Activated CD8-positive, alpha-beta memory T cell treated with anti-CD3 and anti-CD28 coated beads for 36 hours (primary cell): ENCODE data around the gene PKNOX2. TPM values are rescaled to one million over a fixed set of nuclear protein-coding genes. Genes with fewer than 3 reads are reported as not detected.

Source experiments
- CTCF ChIA-PET: fragments of 350-600 bp; sonication (Branson Sonifier 250); formaldehyde crosslinking; loops from one replicate; lab custom pipeline; 2021; ENCODE audit warnings: antibody characterized with exemption; lab: Charles Lee
- POLR2A ChIA-PET: fragments of 350-600 bp; sonication (Branson Sonifier 250); formaldehyde crosslinking; loops from one replicate; lab custom pipeline; 2021; ENCODE audit warnings: antibody characterized with exemption; lab: Charles Lee
- total RNA-seq, 2 experiments: library from RNA; stranded (reverse); gene quantifications; one replicate each; pipeline ENCODE4 v1.2.3, GENCODE V29; 2021

PKNOX2 gene
- total RNA-seq, 2 experiments from 2014 or later: not detected

- ChIA-PET POLR2A (no interaction called here), CTCF (no interaction called here)
Measured at GRCh38 chr11:125290263-125290662, 125.7 kb downstream of the PKNOX2 start.

GRCh38 chr11:125292100-125292499 is 127.5 kb downstream of the PKNOX2 start:
- CTCF ChIA-PET: no interaction called here
- POLR2A ChIA-PET: no interaction called here

- POLR2A ChIA-PET: no interaction called here
- CTCF ChIA-PET: no interaction called here
Measured at GRCh38 chr11:125293596-125293995, 129.0 kb downstream of the PKNOX2 start.

- ChIA-PET CTCF (no interaction called here), POLR2A (no interaction called here)
Measured at GRCh38 chr11:125295931-125296330, 131.4 kb downstream of the PKNOX2 start.

- POLR2A ChIA-PET: no interaction called here
- CTCF ChIA-PET: no interaction called here
Measured at GRCh38 chr11:125297346-125297915, 132.9 kb downstream of the PKNOX2 start.

GRCh38 chr11:125299061-125299615 is 134.6 kb downstream of the PKNOX2 start:
- POLR2A ChIA-PET: no interaction called here
- CTCF ChIA-PET: no interaction called here

- ChIA-PET POLR2A (no interaction called here), CTCF (no interaction called here)
Measured at GRCh38 chr11:125299821-125300220, 135.3 kb downstream of the PKNOX2 start.

GRCh38 chr11:125300791-125301218 is 136.3 kb downstream of the PKNOX2 start:
- CTCF ChIA-PET: no interaction called here
- POLR2A ChIA-PET: no interaction called here

- CTCF ChIA-PET: no interaction called here
- POLR2A ChIA-PET: no interaction called here
Measured at GRCh38 chr11:125301346-125301745, 136.8 kb downstream of the PKNOX2 start.

GRCh38 chr11:125303186-125303585 is 138.6 kb downstream of the PKNOX2 start:
- ChIA-PET CTCF (no interaction called here), POLR2A (no interaction called here)

- ChIA-PET POLR2A (no interaction called here), CTCF (no interaction called here)
Measured at GRCh38 chr11:125303694-125304093, 139.1 kb downstream of the PKNOX2 start.

- POLR2A ChIA-PET: no interaction called here
- CTCF ChIA-PET: no interaction called here
Measured at GRCh38 chr11:125304136-125304535, 139.6 kb downstream of the PKNOX2 start.

- ChIA-PET POLR2A (no interaction called here), CTCF (no interaction called here)
Measured at GRCh38 chr11:125304876-125305275, 140.3 kb downstream of the PKNOX2 start.

GRCh38 chr11:125305345-125305744 is 140.8 kb downstream of the PKNOX2 start:
- POLR2A ChIA-PET: no interaction called here
- CTCF ChIA-PET: no interaction called here

- POLR2A ChIA-PET: no interaction called here
- CTCF ChIA-PET: no interaction called here
Measured at GRCh38 chr11:125306476-125306875, 141.9 kb downstream of the PKNOX2 start.

GRCh38 chr11:125308246-125308645 is 143.7 kb downstream of the PKNOX2 start:
- POLR2A ChIA-PET: no interaction called here
- CTCF ChIA-PET: no interaction called here

GRCh38 chr11:125312391-125312790 is 147.8 kb downstream of the PKNOX2 start:
- CTCF ChIA-PET: no interaction called here
- POLR2A ChIA-PET: no interaction called here

- ChIA-PET CTCF (no interaction called here), POLR2A (no interaction called here)
Measured at GRCh38 chr11:125312812-125313211, 148.3 kb downstream of the PKNOX2 start.

- POLR2A ChIA-PET: no interaction called here
- CTCF ChIA-PET: no interaction called here
Measured at GRCh38 chr11:125313271-125314219, 149.0 kb downstream of the PKNOX2 start.

- ChIA-PET POLR2A (no interaction called here), CTCF (no interaction called here)
Measured at GRCh38 chr11:125314276-125315078, 149.9 kb downstream of the PKNOX2 start.
